ENCODE measurements around the gene GRAP. TPM values are rescaled to one million over a fixed set of nuclear protein-coding genes. Genes with fewer than 3 reads are reported as not detected.

The GRAP gene
- total RNA-seq, 1 experiment from 2014 or later: 0.21 TPM

DNA sequence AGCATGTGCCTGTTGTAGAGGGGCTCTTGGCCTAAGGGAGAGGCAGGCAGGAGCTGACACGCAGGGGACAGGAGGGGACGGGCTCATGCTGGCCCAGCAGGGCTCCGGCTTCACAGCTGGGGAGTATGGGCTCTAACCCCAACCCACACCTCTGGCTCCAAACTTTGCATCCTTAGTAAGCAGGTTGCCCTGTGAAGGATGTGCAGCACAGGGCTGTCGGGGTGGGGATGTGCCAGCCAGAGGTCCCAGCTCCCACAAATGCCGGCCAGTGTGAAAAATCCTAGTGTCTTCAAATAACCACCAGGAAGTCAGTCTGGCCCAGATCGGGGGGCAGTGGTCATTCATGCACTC is 28.2 kb downstream of the GRAP start:
- Histone ChIP-seq H3K9me3 (ENCODE audit: control insufficient read depth, insufficient read depth, low read depth, low read length) (no peaks in the 10 kb centered on the region), H3K4me3 (ENCODE audit: low read depth in 2 of 2, low read length in 2 of 2) (no peak overlapping the region), H3K36me3 (ENCODE audit: control insufficient read depth, insufficient read depth, low read length) (no peaks in the 10 kb centered on the region), H3K4me1 (ENCODE audit: control insufficient read depth, insufficient read depth, low read length) (no peaks in the 10 kb centered on the region), H3K27me3 (ENCODE audit: control insufficient read depth, insufficient read depth, low read length) (no peaks in the 10 kb centered on the region), H3K27ac (ENCODE audit: low read length) (no peak overlapping the region)
- BruUV-seq (replicated peaks): no TSS peak
- intact Hi-C loops (cut with micrococcal nuclease; ENCODE audit: unreplicated experiment) (no loop called here), in situ Hi-C loops (cut with HindIII; ENCODE audit: low pct_unique_long_range_greater_than_20kb, low sequenced_read_pairs) (no loop called here)
- ATAC-seq (no peak), DNase-seq (ENCODE audit: low read depth, low spot score) (no peak)
- POLR2A ChIA-PET: no interaction called here
- TF ChIP-seq TCF7L2 (IDR thresholded peaks at IDR 0.05; ENCODE audit: low read depth, low read length) (no peak), POLR2AphosphoS5 (IDR thresholded peaks at IDR 0.05; ENCODE audit: low read depth, low read length) (no peak), SIN3A (IDR thresholded peaks at IDR 0.05; ENCODE audit: borderline replicate concordance, insufficient read depth, low read depth, low read length) (no peak)
- TF ChIP-seq, protein P1, sequence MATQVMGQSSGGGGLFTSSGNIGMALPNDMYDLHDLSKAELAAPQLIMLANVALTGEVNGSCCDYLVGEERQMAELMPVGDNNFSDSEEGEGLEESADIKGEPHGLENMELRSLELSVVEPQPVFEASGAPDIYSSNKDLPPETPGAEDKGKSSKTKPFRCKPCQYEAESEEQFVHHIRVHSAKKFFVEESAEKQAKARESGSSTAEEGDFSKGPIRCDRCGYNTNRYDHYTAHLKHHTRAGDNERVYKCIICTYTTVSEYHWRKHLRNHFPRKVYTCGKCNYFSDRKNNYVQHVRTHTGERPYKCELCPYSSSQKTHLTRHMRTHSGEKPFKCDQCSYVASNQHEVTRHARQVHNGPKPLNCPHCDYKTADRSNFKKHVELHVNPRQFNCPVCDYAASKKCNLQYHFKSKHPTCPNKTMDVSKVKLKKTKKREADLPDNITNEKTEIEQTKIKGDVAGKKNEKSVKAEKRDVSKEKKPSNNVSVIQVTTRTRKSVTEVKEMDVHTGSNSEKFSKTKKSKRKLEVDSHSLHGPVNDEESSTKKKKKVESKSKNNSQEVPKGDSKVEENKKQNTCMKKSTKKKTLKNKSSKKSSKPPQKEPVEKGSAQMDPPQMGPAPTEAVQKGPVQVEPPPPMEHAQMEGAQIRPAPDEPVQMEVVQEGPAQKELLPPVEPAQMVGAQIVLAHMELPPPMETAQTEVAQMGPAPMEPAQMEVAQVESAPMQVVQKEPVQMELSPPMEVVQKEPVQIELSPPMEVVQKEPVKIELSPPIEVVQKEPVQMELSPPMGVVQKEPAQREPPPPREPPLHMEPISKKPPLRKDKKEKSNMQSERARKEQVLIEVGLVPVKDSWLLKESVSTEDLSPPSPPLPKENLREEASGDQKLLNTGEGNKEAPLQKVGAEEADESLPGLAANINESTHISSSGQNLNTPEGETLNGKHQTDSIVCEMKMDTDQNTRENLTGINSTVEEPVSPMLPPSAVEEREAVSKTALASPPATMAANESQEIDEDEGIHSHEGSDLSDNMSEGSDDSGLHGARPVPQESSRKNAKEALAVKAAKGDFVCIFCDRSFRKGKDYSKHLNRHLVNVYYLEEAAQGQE (IDR thresholded peaks at IDR 0.05; ENCODE audit: insufficient read depth in 1 of 2, low read depth in 2 of 2, low read length in 1 of 2): no peak
- TF ChIP-seq, protein P2, sequence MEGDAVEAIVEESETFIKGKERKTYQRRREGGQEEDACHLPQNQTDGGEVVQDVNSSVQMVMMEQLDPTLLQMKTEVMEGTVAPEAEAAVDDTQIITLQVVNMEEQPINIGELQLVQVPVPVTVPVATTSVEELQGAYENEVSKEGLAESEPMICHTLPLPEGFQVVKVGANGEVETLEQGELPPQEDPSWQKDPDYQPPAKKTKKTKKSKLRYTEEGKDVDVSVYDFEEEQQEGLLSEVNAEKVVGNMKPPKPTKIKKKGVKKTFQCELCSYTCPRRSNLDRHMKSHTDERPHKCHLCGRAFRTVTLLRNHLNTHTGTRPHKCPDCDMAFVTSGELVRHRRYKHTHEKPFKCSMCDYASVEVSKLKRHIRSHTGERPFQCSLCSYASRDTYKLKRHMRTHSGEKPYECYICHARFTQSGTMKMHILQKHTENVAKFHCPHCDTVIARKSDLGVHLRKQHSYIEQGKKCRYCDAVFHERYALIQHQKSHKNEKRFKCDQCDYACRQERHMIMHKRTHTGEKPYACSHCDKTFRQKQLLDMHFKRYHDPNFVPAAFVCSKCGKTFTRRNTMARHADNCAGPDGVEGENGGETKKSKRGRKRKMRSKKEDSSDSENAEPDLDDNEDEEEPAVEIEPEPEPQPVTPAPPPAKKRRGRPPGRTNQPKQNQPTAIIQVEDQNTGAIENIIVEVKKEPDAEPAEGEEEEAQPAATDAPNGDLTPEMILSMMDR (IDR thresholded peaks at IDR 0.05): no peak
- CTCF ChIA-PET: no interaction called here

DNA sequence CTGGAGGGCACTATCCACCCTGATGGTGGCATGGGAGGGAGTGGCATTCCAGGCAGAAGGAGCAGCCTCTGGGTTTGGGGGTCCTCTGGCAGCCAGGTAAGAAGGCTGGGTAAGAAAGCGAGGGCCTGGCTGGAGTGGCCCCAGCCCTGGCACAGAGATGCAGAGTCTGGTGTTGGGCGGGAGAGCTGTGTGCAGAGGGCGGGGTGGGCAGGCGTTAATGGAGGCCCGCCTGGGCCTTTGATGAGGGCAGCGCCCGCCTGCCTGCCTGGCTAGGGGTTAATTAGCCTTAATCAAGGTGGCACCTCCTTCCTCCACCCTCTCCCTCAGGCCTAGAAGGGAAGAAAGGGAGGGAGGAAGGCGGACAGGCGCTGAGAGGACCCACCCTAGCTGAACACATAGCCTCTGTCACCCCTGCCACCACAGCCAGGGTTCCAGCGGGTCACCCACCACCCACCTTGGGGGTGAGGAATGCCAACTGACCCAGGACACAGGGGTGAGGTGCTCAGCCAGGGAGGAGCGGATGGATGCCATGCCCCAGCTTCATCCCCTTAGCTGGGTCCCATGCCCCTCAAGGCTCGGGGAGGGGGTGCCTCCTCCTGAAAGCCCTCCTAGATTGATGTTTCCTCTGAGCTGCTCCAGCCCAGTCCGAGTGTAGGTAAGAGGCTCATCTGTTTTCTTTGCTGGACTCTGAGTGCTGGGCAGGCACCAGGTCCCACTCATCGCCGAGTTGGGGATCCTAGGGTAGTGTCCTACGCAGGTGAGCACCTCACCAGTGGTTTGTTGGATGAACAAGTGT is 28.8 kb downstream of the GRAP start:
- Histone ChIP-seq H3K27ac (ENCODE audit: low read length) (no peak overlapping the region), H3K4me1 (ENCODE audit: control insufficient read depth, insufficient read depth, low read length) (no peaks in the 10 kb centered on the region), H3K36me3 (ENCODE audit: control insufficient read depth, insufficient read depth, low read length) (no peaks in the 10 kb centered on the region), H3K4me3 (ENCODE audit: low read depth in 2 of 2, low read length in 2 of 2) (no peak overlapping the region), H3K9me3 (ENCODE audit: control insufficient read depth, insufficient read depth, low read depth, low read length) (no peaks in the 10 kb centered on the region), H3K27me3 (ENCODE audit: control insufficient read depth, insufficient read depth, low read length) (no peaks in the 10 kb centered on the region)
- DNase-seq (ENCODE audit: low read depth, low spot score) (no peak), ATAC-seq (no peak)
- ChIA-PET POLR2A (no interaction called here), CTCF (no interaction called here)
- BruUV-seq (replicated peaks): no TSS peak
- intact Hi-C loops (cut with micrococcal nuclease; ENCODE audit: unreplicated experiment): no loop called here
- no peak for TF ChIP-seq TCF7L2 (IDR thresholded peaks at IDR 0.05; ENCODE audit: low read depth, low read length)
- no peak for TF ChIP-seq SIN3A (IDR thresholded peaks at IDR 0.05; ENCODE audit: borderline replicate concordance, insufficient read depth, low read depth, low read length)
- TF ChIP-seq POLR2AphosphoS5 (IDR thresholded peaks at IDR 0.05; ENCODE audit: low read depth, low read length): no peak
- TF ChIP-seq, protein P1 (IDR thresholded peaks at IDR 0.05; ENCODE audit: insufficient read depth in 1 of 2, low read depth in 2 of 2, low read length in 1 of 2): no peak
- TF ChIP-seq, protein P2 (IDR thresholded peaks at IDR 0.05): no peak
- in situ Hi-C loops (cut with HindIII; ENCODE audit: low pct_unique_long_range_greater_than_20kb, low sequenced_read_pairs): no loop called here

All from Panc1 (cell line).